H9 (cell line): ENCODE data around the gene ADAMTS17. TPM values are rescaled to one million over a fixed set of nuclear protein-coding genes. Genes with fewer than 3 reads are reported as not detected.

Experiments
- DNase-seq: peaks from one replicate; pipeline ENCODE4 v3.0.0-alpha.2; 2017
- H2AFZ ChIP-seq: one replicate; pipeline ENCODE4 v1.6.1; 2013; ENCODE audit warnings: mild to moderate bottlenecking, low read length, control low read depth, moderate library complexity
- H2AK5ac ChIP-seq: 2 replicates; pipeline ENCODE4 v1.6.1; 2013; ENCODE audit warnings: low read length, control low read depth, mixed read lengths; ENCODE audit not compliant: insufficient read length
- H2BK120ac ChIP-seq: one replicate; pipeline ENCODE4 v1.6.1; 2013; ENCODE audit warnings: low read depth, mild to moderate bottlenecking, low read length, control low read depth, inconsistent platforms; ENCODE audit not compliant: poor library complexity, severe bottlenecking
- H2BK12ac ChIP-seq: 2 replicates; pipeline ENCODE4 v1.6.1; 2013; ENCODE audit warnings: low read length, control low read depth, mixed read lengths, low read depth; ENCODE audit not compliant: insufficient read length
- H2BK15ac ChIP-seq: 2 replicates; pipeline ENCODE4 v1.6.1; 2013; ENCODE audit warnings: low read depth, low read length, control low read depth
- H2BK20ac ChIP-seq: one replicate; pipeline ENCODE4 v1.6.1; 2013; ENCODE audit warnings: low read depth, mild to moderate bottlenecking, low read length, control low read depth, inconsistent platforms; ENCODE audit not compliant: poor library complexity, severe bottlenecking
- H2BK5ac ChIP-seq: 2 replicates; pipeline ENCODE4 v1.6.1; 2013; ENCODE audit warnings: low read length, control low read depth, mixed read lengths; ENCODE audit not compliant: insufficient read length
- H3K14ac ChIP-seq: 2 replicates; pipeline ENCODE4 v1.6.1; 2013; ENCODE audit warnings: low read length, control low read depth; ENCODE audit not compliant: insufficient read depth
- H3K18ac ChIP-seq: 2 replicates; pipeline ENCODE4 v1.6.1; 2013; ENCODE audit warnings: low read depth, mild to moderate bottlenecking, mixed read lengths, low read length, control low read depth; ENCODE audit not compliant: insufficient read length
- H3K23ac ChIP-seq: 2 replicates; pipeline ENCODE4 v1.6.1; 2013; ENCODE audit warnings: low read length, control low read depth, mixed read lengths, low read depth; ENCODE audit not compliant: insufficient read length
- H3K23me2 ChIP-seq: 2 replicates; pipeline ENCODE4 v1.6.1; 2013; ENCODE audit warnings: low read depth, mild to moderate bottlenecking, mixed read lengths, low read length, control low read depth; ENCODE audit not compliant: insufficient read length, poor library complexity, severe bottlenecking
- H3K27ac ChIP-seq: 2 replicates; pipeline ENCODE4 v1.5.1; 2013; ENCODE audit warnings: low read length, control low read depth, mixed read lengths, low read depth; ENCODE audit not compliant: insufficient read length
- H3K27me3 ChIP-seq: 2 replicates; pipeline ENCODE4 v1.6.1; 2013; ENCODE audit warnings: low read length, control low read depth, inconsistent platforms; ENCODE audit not compliant: insufficient read depth
- H3K4ac ChIP-seq: 2 replicates; pipeline ENCODE4 v1.6.1; 2013; ENCODE audit warnings: low read depth, mild to moderate bottlenecking, control low read depth, inconsistent platforms, low read length, moderate library complexity
- H3K4me1 ChIP-seq: 2 replicates; pipeline ENCODE4 v1.6.1; 2013; ENCODE audit warnings: low read length, control low read depth, inconsistent platforms; ENCODE audit not compliant: insufficient read depth
- H3K4me2 ChIP-seq: 2 replicates; pipeline ENCODE4 v1.6.1; 2013; ENCODE audit warnings: low read length, control low read depth, mixed read lengths; ENCODE audit not compliant: insufficient read length, insufficient read depth
- H3K56ac ChIP-seq: 2 replicates; pipeline ENCODE4 v1.6.1; 2013; ENCODE audit warnings: low read depth, mild to moderate bottlenecking, mixed read lengths, low read length, control low read depth; ENCODE audit not compliant: insufficient read length
- H3K79me1 ChIP-seq: 2 replicates; pipeline ENCODE4 v1.6.1; 2013; ENCODE audit warnings: low read depth, mild to moderate bottlenecking, moderate library complexity, low read length, control low read depth, inconsistent platforms; ENCODE audit not compliant: insufficient read depth, poor library complexity, severe bottlenecking
- H3K79me2 ChIP-seq: 2 replicates; pipeline ENCODE4 v1.6.1; 2013; ENCODE audit warnings: low read length, control low read depth, inconsistent platforms; ENCODE audit not compliant: insufficient read depth
- H3K9ac ChIP-seq: 2 replicates; pipeline ENCODE4 v1.6.1; 2013; ENCODE audit warnings: low read length, control low read depth, mixed read lengths; ENCODE audit not compliant: insufficient read length; ENCODE audit errors: extremely low read depth
- H3K9me3 ChIP-seq: one replicate; pipeline ENCODE4 v1.6.1; 2013; ENCODE audit warnings: low read depth, low read length, inconsistent platforms; ENCODE audit not compliant: control insufficient read depth
- H3T11ph ChIP-seq: one replicate; pipeline ENCODE4 v1.6.1; 2013; ENCODE audit warnings: mild to moderate bottlenecking, low read length, control low read depth, inconsistent platforms
- H4K20me1 ChIP-seq: one replicate; pipeline ENCODE4 v1.6.1; 2013; ENCODE audit not compliant: control insufficient read depth, insufficient read length, insufficient read depth
- H4K5ac ChIP-seq: 2 replicates; pipeline ENCODE4 v1.6.1; 2013; ENCODE audit warnings: low read depth, mild to moderate bottlenecking, mixed read lengths, low read length, control low read depth; ENCODE audit not compliant: insufficient read length
- H4K8ac ChIP-seq: replicated peaks from 2 replicates; pipeline ENCODE4 v1.6.1; 2013; ENCODE audit warnings: low read length, control low read depth, mixed read lengths, low read depth; ENCODE audit not compliant: insufficient read length
- H4K91ac ChIP-seq: 2 replicates; pipeline ENCODE4 v1.6.1; 2013; ENCODE audit warnings: low read depth, mild to moderate bottlenecking, moderate library complexity, mixed read lengths, low read length, control low read depth; ENCODE audit not compliant: insufficient read length
- H3K27ac Mint-ChIP-seq, 3 experiments: 2 replicates in 2 of 3; 3 replicates in 1 of 3; pipeline ENCODE4 v1.8.0; 2020 to 2021; ENCODE audit warnings: mixed read lengths in 3 of 3, mild to moderate bottlenecking in 1 of 3, moderate library complexity in 1 of 3
- H3K27me3 Mint-ChIP-seq: 2 replicates; pipeline ENCODE4 v1.8.0; 2021; ENCODE audit warnings: low read depth, mild to moderate bottlenecking, moderate library complexity, mixed read lengths
- H3K36me3 Mint-ChIP-seq, 3 experiments: 2 replicates in 2 of 3; 3 replicates in 1 of 3; pipeline ENCODE4 v1.8.0; 2020 to 2021; ENCODE audit warnings: low read depth in 3 of 3, mixed read lengths in 3 of 3; ENCODE audit not compliant: insufficient read depth in 1 of 3
- H3K4me1 Mint-ChIP-seq, 2 experiments: 2 replicates each; pipeline ENCODE4 v1.8.0; 2020; ENCODE audit warnings: mixed read lengths in 2 of 2
- H3K4me3 Mint-ChIP-seq, 2 experiments: 2 replicates in 1 of 2; 3 replicates in 1 of 2; pipeline ENCODE4 v1.8.0; 2020 to 2021; ENCODE audit warnings: mild to moderate bottlenecking in 2 of 2, mixed read lengths in 2 of 2, moderate library complexity in 1 of 2
- H3K9me3 Mint-ChIP-seq, 2 experiments: 2 replicates in 1 of 2; 3 replicates in 1 of 2; pipeline ENCODE4 v1.8.0; 2020; ENCODE audit warnings: mild to moderate bottlenecking in 2 of 2, mixed read lengths in 2 of 2, moderate library complexity in 1 of 2
- CTCF ChIP-seq: fragments of 200-600 bp; sonication (generic); conservative IDR thresholded peaks from 3 replicates; pipeline ENCODE4 v1.8.0; 2021; ENCODE audit warnings: antibody characterized with exemption, mild to moderate bottlenecking
- WGBS: extraction: QIAGEN DNeasy Blood & Tissue Kit; methylation state at CpG from one replicate; pipeline ENCODE4 v1.1.7; 2013; ENCODE audit warnings: missing lambda C conversion rate, low lambda C conversion rate, mixed read lengths; ENCODE audit not compliant: insufficient read length; ENCODE audit errors: extremely low coverage; 5-methylcytosine and 5-hydroxymethylcytosine counted together
- total RNA-seq: library from RNA; stranded (reverse); gene quantifications from 2 replicates; pipeline ENCODE4 v1.2.1, GENCODE V29; 2021

The ADAMTS17 gene
- total RNA-seq, 1 experiment from 2014 or later = 2.9 TPM

GRCh38 chr15:100218434-100218833, 123.3 kb downstream of the ADAMTS17 start:
- Histone ChIP-seq H2BK20ac (no peak overlapping the region), H2BK5ac (no peak overlapping the region), H3K9me3 (no peaks in the 10 kb centered on the region), H4K20me1 (no peaks in the 10 kb centered on the region), H2BK15ac (no peak overlapping the region), H3K79me1 (no peaks in the 10 kb centered on the region), H4K5ac (no peak overlapping the region), H3K4me2 (no peak overlapping the region), H4K8ac (no peak overlapping the region), H3K4me1 (no peaks in the 10 kb centered on the region), H3K14ac (no peak overlapping the region), H3K18ac (no peak overlapping the region), H3K27me3 (no peaks in the 10 kb centered on the region; the same call in 1 of the 2 replicates), H3T11ph (no peak overlapping the region), H2AK5ac (no peak overlapping the region), H3K56ac (no peak overlapping the region), H3K23ac (no peak overlapping the region), H2AFZ (no peak overlapping the region), H3K9ac (no peak overlapping the region), H4K91ac (no peak overlapping the region), H2BK12ac (no peak overlapping the region), H3K4ac (no peak overlapping the region), H3K23me2 (no peaks in the 10 kb centered on the region), H3K79me2 (no peaks in the 10 kb centered on the region), H3K27ac (no peak overlapping the region), H2BK120ac (no peak overlapping the region)
- Mint-ChIP-seq H3K4me3 (no peak overlapping the region), H3K27ac (no peak overlapping the region), H3K4me1 (peaks cover 3 to 5% of the 10 kb centered on the region in 2 experiments; a peak in 2 of 4 replicates), H3K36me3 (no peaks in the 10 kb centered on the region; a peak in 1 of 7 replicates), H3K27me3 (no peaks in the 10 kb centered on the region), H3K9me3 (no peaks in the 10 kb centered on the region)
- no CpG with 5 or more reads among the region's 5 CpGs for WGBS
- no peak for TF ChIP-seq CTCF
- DNase-seq = no peak
